Activated gamma-delta T cell treated with anti-CD3 and anti-CD28 coated beads, Interleukin-2, amount 50 U/mL, for 16 hours (primary cell): ENCODE results near the gene SRCAP.

Experiments
- DNase-seq: peaks from one replicate; pipeline ENCODE4 v3.0.0-alpha.2; 2020; ENCODE audit warnings: low read depth

The SRCAP gene

GRCh38 chr16:30736995-30737793 lies 38.2 kb downstream of the SRCAP start:
- no peak for DNase-seq

GRCh38 chr16:30737794-30738648 lies 39.0 kb downstream of the SRCAP start:
- DNase-seq = no peak

- DNase-seq = no peak
These were observed 40.3 kb downstream of the SRCAP start for GRCh38 chr16:30738984-30739951.

- DNase-seq = no peak
These were observed 41.6 kb downstream of the SRCAP start for GRCh38 chr16:30740364-30741251.

- no peak for DNase-seq
These were observed 42.5 kb downstream of the SRCAP start for GRCh38 chr16:30741461-30741914.

- DNase-seq = no peak
These were observed 44.7 kb downstream of the SRCAP start for GRCh38 chr16:30743716-30744115.

- no peak for DNase-seq
These were observed 45.2 kb downstream of the SRCAP start for GRCh38 chr16:30744183-30744582.

GRCh38 chr16:30745082-30745481 lies 46.1 kb downstream of the SRCAP start:
- DNase-seq = no peak

GRCh38 chr16:30746638-30747175 lies 47.7 kb downstream of the SRCAP start:
- DNase-seq = no peak

- DNase-seq = no peak
These were observed 48.4 kb downstream of the SRCAP start for GRCh38 chr16:30747331-30747730.

GRCh38 chr16:30747799-30748633 lies 49.0 kb downstream of the SRCAP start, which contains the start of gene PHKG2:
PHKG2 (plus strand) TSS chr16:30748425; CDS start chr16:30748821, 396 bp downstream.
- peak; percentile 94 for DNase-seq

- no peak for DNase-seq
These were observed 49.9 kb downstream of the SRCAP start for GRCh38 chr16:30748634-30749445.

- DNase-seq = no peak
These were observed 51.2 kb downstream of the SRCAP start for GRCh38 chr16:30750201-30750600.

GRCh38 chr16:30750876-30751465 lies 52.0 kb downstream of the SRCAP start:
- DNase-seq = no peak

- no peak for DNase-seq
These were observed 54.6 kb downstream of the SRCAP start for GRCh38 chr16:30753596-30753995.

GRCh38 chr16:30755955-30756780 lies 57.2 kb downstream of the SRCAP start:
- no peak for DNase-seq

- no peak for DNase-seq
These were observed 57.8 kb downstream of the SRCAP start for GRCh38 chr16:30756781-30757100.
